ENCODE results near the gene AKAP12. TPM values are rescaled to one million over a fixed set of nuclear protein-coding genes. Genes with fewer than 3 reads are reported as not detected.

AKAP12 gene
- polyA plus RNA-seq, 1 donor (not counting 4 experiments of a cell fraction or from before 2014, with no cell fraction given): 0.56 TPM

DNA sequence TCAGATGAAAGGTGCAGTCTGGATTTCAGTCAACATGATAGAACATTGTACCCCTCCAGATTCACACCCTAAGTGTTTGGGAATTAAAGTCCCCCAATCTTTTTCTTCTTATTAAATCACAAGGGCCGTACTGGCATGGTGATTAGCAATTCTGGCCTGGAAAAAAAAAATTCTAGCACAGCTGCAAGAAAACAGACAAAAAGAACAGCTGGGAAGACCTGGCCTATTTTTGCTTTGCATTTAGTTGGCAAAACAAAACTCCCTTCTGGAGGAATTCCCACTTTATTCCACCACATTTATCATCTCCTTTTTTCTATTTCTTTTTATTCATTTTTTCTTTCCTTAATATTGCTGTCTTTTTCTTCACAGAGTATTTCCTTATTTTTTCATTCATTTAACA lies 39.8 kb upstream of the AKAP12 start:
- Histone ChIP-seq H3K27ac (ENCODE audit: control insufficient read depth, insufficient read depth, low read length) (no peak overlapping the region), H3K27me3 (ENCODE audit: control insufficient read depth, extremely low read depth, insufficient read depth, low read length) (no peaks in the 10 kb centered on the region), H3K4me1 (ENCODE audit: control insufficient read depth, extremely low read depth, insufficient read depth, low read length) (no peaks in the 10 kb centered on the region), H3K36me3 (ENCODE audit: control insufficient read depth in 2 of 2, extremely low read depth in 1 of 2, insufficient read depth in 2 of 2, low read length in 2 of 2) (no peaks in the 10 kb centered on the region), H3K4me2 (ENCODE audit: control insufficient read depth, extremely low read depth, insufficient read depth, low read depth, low read length) (no peak overlapping the region), H3K9ac (ENCODE audit: control insufficient read depth, extremely low read depth, insufficient read depth, low read length) (no peak overlapping the region), H3K9me1 (ENCODE audit: control insufficient read depth, extremely low read depth, insufficient read depth, low read length) (no peaks in the 10 kb centered on the region), H2AFZ (ENCODE audit: control insufficient read depth, low read length) (no peak overlapping the region), H4K20me1 (ENCODE audit: control insufficient read depth, extremely low read depth, insufficient read depth, low read length) (no peaks in the 10 kb centered on the region), H3K4me3 (ENCODE audit: control insufficient read depth in 2 of 3, extremely low read depth in 1 of 3, insufficient read depth in 2 of 3, low read depth in 1 of 3, low read length in 3 of 3) (no peak overlapping the region), H3K9me3 (ENCODE audit: control insufficient read depth, low read depth, low read length) (no peaks in the 10 kb centered on the region), H3K79me2 (ENCODE audit: control insufficient read depth, insufficient read depth, low read length) (no peaks in the 10 kb centered on the region)
- FAIRE-seq (no peak), DNase-seq (ENCODE audit: low read depth, low spot score) (no peak)
- TF ChIP-seq EZH2 (IDR thresholded peaks at IDR 0.05; ENCODE audit: low read length): no peak
- TF ChIP-seq, protein P1, sequence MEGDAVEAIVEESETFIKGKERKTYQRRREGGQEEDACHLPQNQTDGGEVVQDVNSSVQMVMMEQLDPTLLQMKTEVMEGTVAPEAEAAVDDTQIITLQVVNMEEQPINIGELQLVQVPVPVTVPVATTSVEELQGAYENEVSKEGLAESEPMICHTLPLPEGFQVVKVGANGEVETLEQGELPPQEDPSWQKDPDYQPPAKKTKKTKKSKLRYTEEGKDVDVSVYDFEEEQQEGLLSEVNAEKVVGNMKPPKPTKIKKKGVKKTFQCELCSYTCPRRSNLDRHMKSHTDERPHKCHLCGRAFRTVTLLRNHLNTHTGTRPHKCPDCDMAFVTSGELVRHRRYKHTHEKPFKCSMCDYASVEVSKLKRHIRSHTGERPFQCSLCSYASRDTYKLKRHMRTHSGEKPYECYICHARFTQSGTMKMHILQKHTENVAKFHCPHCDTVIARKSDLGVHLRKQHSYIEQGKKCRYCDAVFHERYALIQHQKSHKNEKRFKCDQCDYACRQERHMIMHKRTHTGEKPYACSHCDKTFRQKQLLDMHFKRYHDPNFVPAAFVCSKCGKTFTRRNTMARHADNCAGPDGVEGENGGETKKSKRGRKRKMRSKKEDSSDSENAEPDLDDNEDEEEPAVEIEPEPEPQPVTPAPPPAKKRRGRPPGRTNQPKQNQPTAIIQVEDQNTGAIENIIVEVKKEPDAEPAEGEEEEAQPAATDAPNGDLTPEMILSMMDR (optimal IDR thresholded peaks at IDR 0.05 in 1 of 3, IDR thresholded peaks at IDR 0.05 in 1 of 3, conservative IDR thresholded peaks at IDR 0.05 in 1 of 3; ENCODE audit: extremely low read depth in 1 of 3, insufficient read depth in 2 of 3, low read length in 3 of 3): no peak
- dilution Hi-C loops (cut with MboI; ENCODE audit: extremely low pct_ligation_motif_present, low sequenced_read_pairs): no loop called here

- Histone ChIP-seq H3K27me3 (ENCODE audit: control insufficient read depth, extremely low read depth, insufficient read depth, low read length) (no peaks in the 10 kb centered on the region), H3K4me2 (ENCODE audit: control insufficient read depth, extremely low read depth, insufficient read depth, low read depth, low read length) (no peak overlapping the region), H3K4me3 (ENCODE audit: control insufficient read depth in 2 of 3, extremely low read depth in 1 of 3, insufficient read depth in 2 of 3, low read depth in 1 of 3, low read length in 3 of 3) (no peak overlapping the region), H3K9me3 (ENCODE audit: control insufficient read depth, low read depth, low read length) (no peaks in the 10 kb centered on the region), H3K79me2 (ENCODE audit: control insufficient read depth, insufficient read depth, low read length) (no peaks in the 10 kb centered on the region), H3K9me1 (ENCODE audit: control insufficient read depth, extremely low read depth, insufficient read depth, low read length) (no peaks in the 10 kb centered on the region), H3K27ac (ENCODE audit: control insufficient read depth, insufficient read depth, low read length) (no peak overlapping the region), H2AFZ (ENCODE audit: control insufficient read depth, low read length) (no peak overlapping the region), H4K20me1 (ENCODE audit: control insufficient read depth, extremely low read depth, insufficient read depth, low read length) (no peaks in the 10 kb centered on the region), H3K9ac (ENCODE audit: control insufficient read depth, extremely low read depth, insufficient read depth, low read length) (no peak overlapping the region), H3K36me3 (ENCODE audit: control insufficient read depth in 2 of 2, extremely low read depth in 1 of 2, insufficient read depth in 2 of 2, low read length in 2 of 2) (no peaks in the 10 kb centered on the region), H3K4me1 (ENCODE audit: control insufficient read depth, extremely low read depth, insufficient read depth, low read length) (peaks cover 4% of the 10 kb centered on the region)
- TF ChIP-seq, protein P1 (optimal IDR thresholded peaks at IDR 0.05 in 1 of 3, IDR thresholded peaks at IDR 0.05 in 1 of 3, conservative IDR thresholded peaks at IDR 0.05 in 1 of 3; ENCODE audit: extremely low read depth in 1 of 3, insufficient read depth in 2 of 3, low read length in 3 of 3): no peak
- no peak for TF ChIP-seq EZH2 (IDR thresholded peaks at IDR 0.05; ENCODE audit: low read length)
- FAIRE-seq (no peak), DNase-seq (ENCODE audit: low read depth, low spot score) (no peak)
- dilution Hi-C loops (cut with MboI; ENCODE audit: extremely low pct_ligation_motif_present, low sequenced_read_pairs): no loop called here
Observed at GRCh38 chr6:151205721-151206600, 33.8 kb upstream of the AKAP12 start.
